OCI-LY3 (cell line): ENCODE data around the gene LGR4.
"Not testable (repeated sequence)": the region's sequence is repeated elsewhere in the genome, so short reads cannot be mapped to it uniquely, and the experiment has no call there.

ENCODE experiments used
- H2AFZ ChIP-seq: fragments of 200-600, 300-600 bp; shearing (Covaris generic); 2 replicates; pipeline ENCODE4 v1.6.0; 2014; ENCODE audit warnings: antibody characterized with exemption, low read depth, low read length
- H3K27ac ChIP-seq: fragments of 200-600, 300-600 bp; sonication (generic); 2 replicates; pipeline ENCODE4 v1.5.1; 2014; ENCODE audit warnings: mild to moderate bottlenecking, low read length, moderate library complexity, mixed read lengths
- H3K27me3 ChIP-seq: fragments of 200-600, 300-600 bp; sonication (generic); 2 replicates; pipeline ENCODE4 v1.6.1; 2014; ENCODE audit warnings: low read depth, low read length, mixed read lengths
- H3K36me3 ChIP-seq: fragments of 200-600, 300-600 bp; sonication (generic); replicated peaks from 2 replicates; pipeline ENCODE3; 2014; ENCODE audit warnings: low read depth, low read length, mixed read lengths
- H3K4me1 ChIP-seq: fragments of 300-600, 200-600 bp; sonication (generic); 2 replicates; pipeline ENCODE4 v1.6.1; 2014; ENCODE audit warnings: low read length, mixed read lengths
- H3K4me2 ChIP-seq: fragments of 200-600, 300-600 bp; sonication (generic); 2 replicates; pipeline ENCODE4 v1.6.1; 2014; ENCODE audit warnings: low read length, mixed read lengths
- H3K4me3 ChIP-seq: fragments of 300-600, 200-600 bp; sonication (generic); 2 replicates; pipeline ENCODE4 v1.5.1; 2014; ENCODE audit warnings: antibody characterized with exemption, mild to moderate bottlenecking, low read length, moderate library complexity
- H3K79me2 ChIP-seq: fragments of 300-600, 200-600 bp; shearing (Covaris generic); 2 replicates; pipeline ENCODE4 v1.6.1; 2014; ENCODE audit warnings: mild to moderate bottlenecking, low read length, mixed read lengths
- H3K9ac ChIP-seq: fragments of 300-600, 200-600 bp; shearing (Covaris generic); 2 replicates; pipeline ENCODE4 v1.6.0; 2014; ENCODE audit warnings: mild to moderate bottlenecking, low read length, moderate library complexity
- H3K9me3 ChIP-seq: fragments of 200-600, 300-600 bp; shearing (Covaris generic); 2 replicates; pipeline ENCODE4 v1.6.1; 2014; ENCODE audit warnings: low read length, mixed read lengths; ENCODE audit not compliant: insufficient read depth
- H4K20me1 ChIP-seq: fragments of 200-600, 300-600 bp; sonication (generic); 2 replicates; pipeline ENCODE4 v1.6.1; 2016; ENCODE audit warnings: low read length, mixed read lengths; ENCODE audit not compliant: insufficient read depth
- EZH2phosphoT487 ChIP-seq: fragments of 200-600 bp; shearing (Covaris generic); IDR thresholded peaks from 2 replicates; pipeline ENCODE4 v1.6.1; 2018; ENCODE audit warnings: antibody characterized with exemption, mixed run types, low read depth
- TF ChIP-seq, protein P1 (sequence below): fragments of 200-600, 300-600 bp; sonication (generic); IDR thresholded peaks from 2 replicates; pipeline ENCODE4 v1.5.1; 2014; ENCODE audit warnings: antibody characterized with exemption, low read length, low read depth

Gene LGR4

GRCh38 chr11:27339941-27340340 lies 132.6 kb downstream of the LGR4 start:
- TF ChIP-seq, protein P1, sequence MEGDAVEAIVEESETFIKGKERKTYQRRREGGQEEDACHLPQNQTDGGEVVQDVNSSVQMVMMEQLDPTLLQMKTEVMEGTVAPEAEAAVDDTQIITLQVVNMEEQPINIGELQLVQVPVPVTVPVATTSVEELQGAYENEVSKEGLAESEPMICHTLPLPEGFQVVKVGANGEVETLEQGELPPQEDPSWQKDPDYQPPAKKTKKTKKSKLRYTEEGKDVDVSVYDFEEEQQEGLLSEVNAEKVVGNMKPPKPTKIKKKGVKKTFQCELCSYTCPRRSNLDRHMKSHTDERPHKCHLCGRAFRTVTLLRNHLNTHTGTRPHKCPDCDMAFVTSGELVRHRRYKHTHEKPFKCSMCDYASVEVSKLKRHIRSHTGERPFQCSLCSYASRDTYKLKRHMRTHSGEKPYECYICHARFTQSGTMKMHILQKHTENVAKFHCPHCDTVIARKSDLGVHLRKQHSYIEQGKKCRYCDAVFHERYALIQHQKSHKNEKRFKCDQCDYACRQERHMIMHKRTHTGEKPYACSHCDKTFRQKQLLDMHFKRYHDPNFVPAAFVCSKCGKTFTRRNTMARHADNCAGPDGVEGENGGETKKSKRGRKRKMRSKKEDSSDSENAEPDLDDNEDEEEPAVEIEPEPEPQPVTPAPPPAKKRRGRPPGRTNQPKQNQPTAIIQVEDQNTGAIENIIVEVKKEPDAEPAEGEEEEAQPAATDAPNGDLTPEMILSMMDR = no peak
- no peak for TF ChIP-seq EZH2phosphoT487
- no peaks in the 10 kb centered on the region for H4K20me1 ChIP-seq
- H3K4me2 ChIP-seq = no peak overlapping the region

GRCh38 chr11:27334764-27335163 lies 137.8 kb downstream of the LGR4 start:
- not testable (repeated sequence) for H3K4me1 ChIP-seq, H3K27me3 ChIP-seq, H4K20me1 ChIP-seq, H3K4me2 ChIP-seq, H3K4me3 ChIP-seq, H3K27ac ChIP-seq, H2AFZ ChIP-seq, H3K36me3 ChIP-seq, H3K9me3 ChIP-seq, H3K79me2 ChIP-seq, H3K9ac ChIP-seq

More at GRCh38 chr11:27339941-27340340, 132.6 kb downstream of the LGR4 start:
- Histone ChIP-seq H3K9me3 (no peaks in the 10 kb centered on the region), H3K4me3 (no peak overlapping the region), H3K27me3 (no peaks in the 10 kb centered on the region), H3K36me3 (no peaks in the 10 kb centered on the region), H3K9ac (no peak overlapping the region), H3K79me2 (no peaks in the 10 kb centered on the region), H3K27ac (no peak overlapping the region), H2AFZ (no peak overlapping the region), H3K4me1 (no peaks in the 10 kb centered on the region)

DNA sequence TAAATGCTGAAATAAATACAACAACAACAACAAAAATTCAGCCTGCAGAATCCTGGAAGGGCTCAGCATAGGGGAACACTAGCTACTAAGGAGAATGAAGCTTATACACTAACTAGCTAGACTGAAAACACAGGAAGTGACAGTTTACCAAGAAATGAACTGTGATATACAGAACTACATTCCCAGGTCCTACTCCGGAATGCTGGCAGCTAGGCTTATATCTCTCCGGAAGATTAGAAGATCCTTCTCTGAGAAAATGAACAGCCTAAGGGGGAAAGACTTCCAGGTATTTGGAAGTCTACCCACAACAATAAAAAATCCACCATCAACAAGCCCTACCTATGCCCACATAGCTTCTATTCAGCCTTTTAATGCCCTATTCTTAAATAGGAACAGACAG lies 140.6 kb downstream of the LGR4 start:
- Histone ChIP-seq H3K4me1 (peaks cover 8% of the 10 kb centered on the region), H3K36me3 (no peaks in the 10 kb centered on the region), H3K27ac (no peak overlapping the region), H3K9ac (no peak overlapping the region), H4K20me1 (no peaks in the 10 kb centered on the region), H3K79me2 (no peaks in the 10 kb centered on the region), H3K27me3 (no peaks in the 10 kb centered on the region), H3K4me2 (no peak overlapping the region), H3K4me3 (no peak overlapping the region), H2AFZ (no peak overlapping the region), H3K9me3 (no peaks in the 10 kb centered on the region)
- no peak for TF ChIP-seq EZH2phosphoT487
- TF ChIP-seq, protein P1 = no peak

- H3K79me2 ChIP-seq = no peaks in the 10 kb centered on the region
- no peak overlapping the region for H3K27ac ChIP-seq
- H3K4me1 ChIP-seq = peaks cover 8% of the 10 kb centered on the region
- TF ChIP-seq, protein P1 = no peak
- no peak for TF ChIP-seq EZH2phosphoT487
- H3K4me3 ChIP-seq = no peak overlapping the region
- no peaks in the 10 kb centered on the region for H4K20me1 ChIP-seq
- no peak overlapping the region for H3K4me2 ChIP-seq
- no peak overlapping the region for H3K9ac ChIP-seq
- no peak overlapping the region for H2AFZ ChIP-seq
- H3K36me3 ChIP-seq = no peaks in the 10 kb centered on the region
- H3K9me3 ChIP-seq = no peaks in the 10 kb centered on the region
- H3K27me3 ChIP-seq = no peaks in the 10 kb centered on the region
These were observed 141.8 kb downstream of the LGR4 start for GRCh38 chr11:27330633-27331270.
